22Rv1 (cell line): ENCODE results near the gene HDGFL3.
"Not testable (repeated sequence)": the region's sequence is repeated elsewhere in the genome, so short reads cannot be mapped to it uniquely, and the experiment has no call there.

Experiments used
- H3K27ac ChIP-seq: fragments of 450-650 bp; 2 replicates; pipeline ENCODE4 v1.5.1; 2017
- ZFX ChIP-seq: fragments of 450-650 bp; IDR thresholded peaks from 2 replicates; pipeline ENCODE4 v1.6.1; 2017; ENCODE audit warnings: antibody characterized with exemption, borderline replicate concordance
- TF ChIP-seq, protein P1 (sequence below): fragments of 450-650 bp; IDR thresholded peaks from 2 replicates; pipeline ENCODE4 v1.5.1; 2017; ENCODE audit warnings: mild to moderate bottlenecking

HDGFL3 gene

DNA sequence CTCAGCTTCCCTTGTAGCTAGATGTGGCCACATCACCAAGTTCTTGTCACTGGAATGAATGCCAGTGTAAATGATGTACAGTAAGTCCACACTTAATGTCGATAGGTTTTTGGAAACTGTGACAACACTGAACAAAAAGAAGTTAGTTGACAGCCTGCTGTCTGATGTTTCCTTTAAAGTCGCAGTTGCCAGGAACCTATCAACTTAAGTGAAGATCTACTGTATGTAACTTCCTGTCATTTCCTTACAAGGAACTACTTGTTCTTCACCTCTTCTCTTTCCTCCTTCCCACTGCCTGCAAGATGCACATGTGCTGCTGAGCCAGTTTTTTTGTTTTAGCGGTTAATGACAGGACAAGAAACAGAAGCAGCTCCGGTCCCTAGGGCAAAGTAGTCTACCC is 44.6 kb downstream of the HDGFL3 start:
- TF ChIP-seq, protein P1, sequence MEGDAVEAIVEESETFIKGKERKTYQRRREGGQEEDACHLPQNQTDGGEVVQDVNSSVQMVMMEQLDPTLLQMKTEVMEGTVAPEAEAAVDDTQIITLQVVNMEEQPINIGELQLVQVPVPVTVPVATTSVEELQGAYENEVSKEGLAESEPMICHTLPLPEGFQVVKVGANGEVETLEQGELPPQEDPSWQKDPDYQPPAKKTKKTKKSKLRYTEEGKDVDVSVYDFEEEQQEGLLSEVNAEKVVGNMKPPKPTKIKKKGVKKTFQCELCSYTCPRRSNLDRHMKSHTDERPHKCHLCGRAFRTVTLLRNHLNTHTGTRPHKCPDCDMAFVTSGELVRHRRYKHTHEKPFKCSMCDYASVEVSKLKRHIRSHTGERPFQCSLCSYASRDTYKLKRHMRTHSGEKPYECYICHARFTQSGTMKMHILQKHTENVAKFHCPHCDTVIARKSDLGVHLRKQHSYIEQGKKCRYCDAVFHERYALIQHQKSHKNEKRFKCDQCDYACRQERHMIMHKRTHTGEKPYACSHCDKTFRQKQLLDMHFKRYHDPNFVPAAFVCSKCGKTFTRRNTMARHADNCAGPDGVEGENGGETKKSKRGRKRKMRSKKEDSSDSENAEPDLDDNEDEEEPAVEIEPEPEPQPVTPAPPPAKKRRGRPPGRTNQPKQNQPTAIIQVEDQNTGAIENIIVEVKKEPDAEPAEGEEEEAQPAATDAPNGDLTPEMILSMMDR: no peak
- no peak for TF ChIP-seq ZFX

DNA sequence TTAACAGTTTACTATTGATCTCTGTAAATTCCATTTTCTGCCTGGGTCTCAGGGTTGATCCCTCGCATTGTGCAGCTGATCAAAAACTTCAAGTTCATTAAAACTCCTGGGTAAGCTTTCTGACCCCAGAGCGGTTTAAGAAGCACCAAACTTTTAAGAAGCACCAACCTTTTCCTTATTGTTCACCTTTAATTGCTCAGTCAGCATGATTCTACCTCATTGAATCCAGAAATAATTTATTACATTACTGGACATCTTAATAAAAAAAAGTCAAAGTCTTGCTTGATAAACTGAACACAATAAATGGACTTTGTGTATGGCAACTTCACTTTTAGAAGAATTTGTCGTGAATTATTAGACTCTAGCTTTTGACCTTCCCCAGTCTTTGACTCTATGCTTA is 46.9 kb downstream of the HDGFL3 start:
- H3K27ac ChIP-seq: no peak overlapping the region
- TF ChIP-seq ZFX: no peak
- TF ChIP-seq, protein P1: no peak

More for the DNA sequence above, 44.6 kb downstream of the HDGFL3 start:
- no peak overlapping the region for H3K27ac ChIP-seq

DNA sequence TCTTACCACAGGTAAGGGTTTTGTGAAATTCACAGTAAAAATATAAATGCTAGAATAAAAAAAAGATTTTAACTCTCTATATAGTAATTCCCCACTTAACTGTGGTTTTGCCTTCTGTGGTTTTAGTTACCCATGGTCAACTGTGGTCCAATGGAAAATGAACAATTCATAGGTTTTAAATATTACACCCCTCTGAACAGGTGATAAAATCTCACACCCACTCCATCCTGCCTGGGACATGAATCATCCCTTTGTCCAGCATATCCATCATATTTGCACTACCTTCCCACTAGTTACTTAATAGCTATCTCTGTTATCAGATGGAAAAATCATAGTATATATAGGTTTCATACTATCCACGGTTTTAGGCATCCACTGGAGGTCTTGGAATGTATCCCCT is 49.2 kb downstream of the HDGFL3 start:
- TF ChIP-seq, protein P1: no peak
- TF ChIP-seq ZFX: no peak
- H3K27ac ChIP-seq: no peak overlapping the region

DNA sequence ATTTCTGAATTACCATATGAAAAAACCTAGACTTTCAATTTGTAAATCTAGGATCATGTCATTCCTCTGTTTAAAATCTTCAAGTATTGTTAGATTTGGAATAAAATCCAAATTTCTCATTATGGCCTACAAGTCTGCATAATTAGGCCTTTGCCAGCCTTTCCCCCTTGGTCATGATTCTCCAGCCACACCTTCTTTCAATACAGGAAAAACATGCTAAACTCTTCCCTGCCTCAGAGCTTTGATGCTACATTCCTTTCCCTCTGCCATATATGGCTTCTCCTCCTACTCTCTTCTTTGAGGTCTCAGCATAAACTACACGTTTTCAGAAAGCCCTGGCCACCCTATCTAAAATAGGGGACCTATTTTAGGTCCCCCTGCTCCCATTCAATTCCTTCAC is 51.7 kb downstream of the HDGFL3 start:
- H3K27ac ChIP-seq: no peak overlapping the region
- TF ChIP-seq, protein P1: no peak
- no peak for TF ChIP-seq ZFX

DNA sequence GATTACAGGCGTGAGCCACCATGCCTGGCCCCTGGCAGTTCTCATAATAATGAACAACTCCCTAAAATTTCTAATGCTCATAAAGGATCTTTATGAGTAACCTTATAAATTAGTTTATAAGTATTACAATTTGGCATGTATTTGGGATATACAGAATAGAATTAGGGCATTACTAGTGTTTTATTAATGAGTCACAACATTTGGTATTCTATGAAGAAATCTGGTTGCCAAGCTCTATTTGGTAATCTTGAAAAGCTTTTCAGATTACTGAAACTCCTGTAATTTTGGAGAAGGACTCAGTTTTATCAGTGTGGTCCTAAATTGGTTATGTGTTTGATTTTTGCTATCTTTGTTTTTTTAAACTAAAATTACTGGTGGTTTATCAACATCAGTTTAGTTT is 54.3 kb downstream of the HDGFL3 start:
- H3K27ac ChIP-seq: no peak overlapping the region
- TF ChIP-seq ZFX: no peak
- TF ChIP-seq, protein P1: no peak

DNA sequence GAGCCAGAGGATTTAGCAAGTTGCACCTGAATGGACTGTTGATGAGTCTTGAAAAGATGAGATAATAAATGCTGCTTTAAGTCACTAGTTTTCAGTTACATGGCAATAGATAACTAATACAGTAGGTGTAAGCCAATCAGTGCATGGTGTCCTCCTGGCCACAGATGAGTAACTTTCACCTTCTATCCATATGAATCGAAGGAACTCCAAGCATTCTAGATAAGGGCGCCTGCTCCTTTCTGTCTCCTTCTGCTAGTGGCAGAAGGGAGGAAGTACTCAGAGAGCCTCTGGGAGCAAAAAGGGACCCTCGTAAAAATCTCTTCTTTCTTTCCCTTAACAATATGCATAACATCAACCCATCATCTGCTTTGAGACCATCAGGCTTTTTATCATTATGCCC is 62.9 kb downstream of the HDGFL3 start:
- TF ChIP-seq, protein P1: no peak
- no peak for TF ChIP-seq ZFX
- no peak overlapping the region for H3K27ac ChIP-seq

DNA sequence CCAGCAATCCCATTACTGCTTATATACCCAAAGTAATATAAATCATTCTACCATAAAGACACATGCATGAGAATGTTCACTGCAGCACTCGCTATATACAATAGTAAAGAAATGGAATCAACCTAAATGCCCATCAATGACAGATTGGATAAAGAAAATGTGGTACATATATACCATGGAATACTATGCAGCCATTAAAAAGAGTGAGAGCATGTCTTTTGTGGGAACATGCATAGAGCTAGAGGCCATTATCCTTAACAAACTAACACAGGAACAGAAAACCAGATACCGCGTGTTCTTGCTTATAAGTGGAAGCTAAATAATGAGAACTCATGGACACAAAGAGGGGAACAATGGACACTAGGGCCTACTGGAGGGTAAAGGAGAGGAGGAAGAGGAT is 65.5 kb downstream of the HDGFL3 start:
- not testable (repeated sequence) for H3K27ac ChIP-seq

DNA sequence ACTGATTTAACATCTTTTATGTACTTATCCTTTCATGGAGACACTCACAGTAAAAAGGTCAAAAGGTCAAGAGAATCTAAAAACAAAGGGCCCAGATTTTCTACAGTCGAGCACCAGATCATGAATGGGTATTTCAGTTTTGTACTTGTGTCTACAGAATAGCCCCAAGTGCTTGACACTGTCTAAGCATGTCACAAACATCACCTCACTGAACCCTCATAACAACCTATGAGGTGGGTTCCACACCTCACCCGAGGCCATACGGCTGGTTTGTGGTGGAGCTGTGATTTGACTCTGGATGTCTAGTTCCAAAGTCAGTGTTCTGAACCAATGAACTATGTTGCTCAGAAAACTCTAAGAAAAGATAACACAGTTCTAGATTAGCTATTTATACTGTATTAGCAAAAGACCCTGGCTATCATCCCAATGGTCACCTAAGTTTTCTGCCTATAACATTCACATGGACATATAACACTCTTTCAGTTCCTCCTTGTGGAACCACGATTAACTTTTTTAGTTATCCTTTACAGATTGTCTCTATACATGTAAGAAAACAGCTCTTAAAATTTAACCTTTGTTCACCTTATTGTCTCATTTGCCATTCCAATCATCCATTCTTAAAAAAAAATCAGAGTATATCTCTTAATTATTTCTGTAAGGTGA is 74.6 kb downstream of the HDGFL3 start:
- no peak overlapping the region for H3K27ac ChIP-seq
- TF ChIP-seq, protein P1: no peak
- TF ChIP-seq ZFX: no peak
